ENCODE data around the gene GPR157.

The GPR157 gene

DNA sequence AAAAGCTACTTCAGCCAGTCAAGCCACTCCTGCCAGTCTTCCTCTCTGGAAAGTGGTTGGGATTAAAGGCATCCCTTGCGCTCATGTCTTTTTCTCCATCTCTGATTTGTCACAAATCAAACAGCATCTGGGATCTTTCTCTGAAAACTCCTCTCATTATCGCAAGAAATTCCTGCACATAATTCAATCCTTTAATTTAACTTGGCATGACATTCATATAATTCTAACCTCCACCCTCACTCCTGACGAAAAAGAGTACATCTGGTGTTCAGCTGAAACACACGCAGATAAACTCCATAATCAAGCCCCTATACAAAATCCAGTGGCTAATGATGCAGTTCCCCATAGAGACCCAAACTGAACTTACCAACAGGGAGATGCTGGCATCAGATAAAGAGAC lies 40.1 kb downstream of the GPR157 start:
- no peak for DNase-seq (ENCODE audit: low read depth in 1 of 2, low spot score in 1 of 2)

- DNase-seq (ENCODE audit: low read depth in 1 of 2, low spot score in 1 of 2), result no peak
Measured at GRCh38 chr1:9087411-9088125, 41.3 kb downstream of the GPR157 start.

GRCh38 chr1:9086796-9087195 lies 42.1 kb downstream of the GPR157 start:
- no peak for DNase-seq (ENCODE audit: low read depth in 1 of 2, low spot score in 1 of 2)

DNA sequence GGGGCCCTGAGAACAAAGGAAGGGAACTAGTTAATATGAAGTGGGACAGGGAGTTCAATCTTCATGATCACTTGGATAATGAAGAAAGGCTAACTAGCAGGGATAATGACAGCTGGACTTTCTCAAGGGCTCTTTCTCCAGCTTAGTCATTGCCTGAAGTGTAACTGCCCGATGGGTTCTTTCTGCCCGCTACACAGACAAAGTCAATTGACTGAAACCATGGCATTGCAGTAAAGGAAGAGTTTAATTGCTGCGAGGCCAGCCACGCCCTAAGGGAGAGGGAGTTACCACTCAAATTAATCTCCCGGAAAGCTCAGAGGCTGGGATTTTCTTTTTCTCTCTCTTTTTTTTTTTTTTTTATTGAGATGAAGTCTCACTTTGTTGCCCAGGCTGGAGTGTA lies 42.9 kb downstream of the GPR157 start:
- DNase-seq (ENCODE audit: low read depth in 1 of 2, low spot score in 1 of 2), result no peak

DNA sequence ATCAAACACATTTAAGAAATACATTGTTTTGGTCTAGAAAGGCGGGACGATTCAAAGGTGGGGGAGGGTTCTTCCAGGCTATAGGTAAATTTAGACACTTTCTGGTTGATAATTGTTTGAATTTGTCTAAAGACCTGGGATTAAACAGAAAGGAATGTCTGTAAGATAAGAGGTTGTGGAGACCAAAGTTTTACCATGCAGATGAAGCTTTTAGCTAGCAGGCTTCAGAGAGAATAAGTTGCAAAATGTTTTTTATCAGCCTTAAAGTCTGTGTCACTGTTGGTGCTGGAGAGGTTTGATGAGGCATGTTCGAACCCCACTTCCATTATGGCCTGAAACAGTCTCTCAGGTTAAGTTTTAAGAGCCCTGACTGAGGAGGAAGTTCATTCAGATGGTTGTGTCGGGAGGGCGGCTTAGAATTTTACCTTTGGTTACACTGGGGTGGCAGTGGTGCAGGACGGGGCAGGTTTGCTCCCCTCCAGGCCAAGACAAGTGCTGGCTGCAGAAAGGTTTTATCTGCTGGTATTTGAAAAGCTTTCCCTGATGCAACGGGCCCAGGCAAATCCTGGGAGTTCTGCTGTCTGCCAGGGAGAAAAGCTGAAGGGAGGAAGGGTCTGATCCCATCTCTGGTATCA lies 43.5 kb downstream of the GPR157 start:
- no peak for DNase-seq (ENCODE audit: low read depth in 1 of 2, low spot score in 1 of 2)

GRCh38 chr1:9084906-9085305 lies 44.0 kb downstream of the GPR157 start:
- no peak for DNase-seq (ENCODE audit: low read depth in 1 of 2, low spot score in 1 of 2)

DNA sequence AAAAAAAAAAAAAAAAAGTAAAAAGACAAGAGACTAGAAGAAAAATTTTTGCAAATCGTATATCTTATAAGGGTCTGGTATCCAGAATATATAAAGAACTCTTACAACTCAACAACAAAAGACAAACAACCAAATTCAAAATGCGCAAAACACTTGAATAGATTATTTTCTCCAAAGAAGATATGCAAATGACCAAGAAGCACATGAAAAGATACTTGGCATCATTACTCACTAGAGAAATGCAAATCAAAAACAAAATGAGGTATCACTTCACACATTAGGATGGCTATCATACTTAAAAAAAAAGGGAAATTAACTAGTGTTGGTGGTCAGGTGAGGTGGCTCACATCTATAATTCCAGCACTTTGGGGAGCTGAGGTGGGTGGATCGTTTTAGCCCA lies 47.4 kb downstream of the GPR157 start:
- DNase-seq (ENCODE audit: low read depth in 1 of 2, low spot score in 1 of 2), result no peak

- DNase-seq (ENCODE audit: low read depth in 1 of 2, low spot score in 1 of 2), result no peak
Measured at GRCh38 chr1:9080705-9081291, 48.1 kb downstream of the GPR157 start.

DNA sequence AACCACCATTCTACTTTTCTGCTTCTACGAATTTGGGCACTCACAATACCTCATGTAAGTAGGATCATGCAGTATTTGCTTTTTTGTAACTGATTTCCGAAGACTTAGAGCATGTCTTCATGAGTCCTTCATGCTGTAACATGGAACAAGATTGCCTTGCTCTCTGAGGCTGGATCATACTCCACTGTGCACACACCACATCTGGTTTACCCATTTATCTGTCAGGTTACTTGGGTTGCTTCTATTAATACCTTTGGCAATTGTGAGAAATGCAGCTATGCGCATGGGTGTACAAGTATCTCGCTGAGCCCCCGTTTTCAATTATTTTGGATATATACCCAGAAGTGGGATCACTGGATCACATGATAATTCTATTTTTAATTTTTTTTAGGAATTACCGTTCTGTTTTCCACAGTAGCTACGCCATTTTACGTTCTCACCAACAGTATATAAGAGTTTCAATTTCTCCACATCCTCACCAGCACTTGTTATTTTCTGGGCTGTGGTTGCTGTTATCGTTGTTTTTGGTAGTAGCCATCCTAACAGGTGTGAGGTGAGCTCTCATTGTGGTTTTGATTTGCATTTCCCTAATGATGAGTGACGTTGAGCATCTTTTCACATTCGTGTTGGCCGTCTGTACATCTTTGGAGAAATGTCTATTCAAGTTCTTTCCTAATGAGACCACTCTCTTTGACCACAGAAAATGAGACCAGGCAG lies 48.8 kb downstream of the GPR157 start:
- DNase-seq (ENCODE audit: low read depth in 1 of 2, low spot score in 1 of 2), result no peak

- no peak for DNase-seq (ENCODE audit: low read depth in 1 of 2, low spot score in 1 of 2)
Measured at GRCh38 chr1:9078752-9079500, 50.0 kb downstream of the GPR157 start.

DNA sequence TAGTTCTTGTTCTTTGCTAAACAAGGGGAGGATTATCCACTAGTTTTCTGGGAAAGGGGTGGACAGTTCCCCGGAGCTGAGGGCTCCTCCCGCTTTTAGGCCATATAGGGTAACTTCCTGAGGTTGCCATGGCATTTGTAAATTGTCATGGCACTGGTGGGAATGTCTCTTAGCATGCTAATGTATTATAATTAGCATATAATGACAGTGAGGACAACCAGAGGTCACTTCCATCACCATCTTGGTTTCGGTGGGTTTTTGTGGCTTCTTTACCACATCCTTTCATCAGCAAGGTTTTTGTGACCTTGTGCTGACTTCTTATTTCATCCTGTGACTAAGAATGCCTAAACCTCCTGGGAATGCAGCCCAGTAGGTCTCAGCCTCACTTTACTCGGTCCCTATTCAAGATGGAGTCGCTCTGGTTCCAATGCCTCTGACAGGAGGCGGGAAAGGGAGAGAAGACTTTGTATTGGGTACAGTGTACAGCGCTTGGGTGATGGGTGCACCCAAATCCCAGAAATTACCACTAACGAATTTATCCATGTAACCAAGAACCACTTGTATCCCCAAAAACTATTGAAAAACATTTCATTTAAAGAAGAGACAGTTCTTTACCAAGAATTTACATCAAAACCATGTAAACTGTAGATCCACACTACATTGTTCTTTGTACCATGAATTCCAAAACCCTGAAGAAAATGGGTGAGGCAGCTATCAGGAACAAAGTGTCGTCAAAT lies 50.7 kb downstream of the GPR157 start:
- DNase-seq (ENCODE audit: low read depth in 1 of 2, low spot score in 1 of 2), result no peak

DNA sequence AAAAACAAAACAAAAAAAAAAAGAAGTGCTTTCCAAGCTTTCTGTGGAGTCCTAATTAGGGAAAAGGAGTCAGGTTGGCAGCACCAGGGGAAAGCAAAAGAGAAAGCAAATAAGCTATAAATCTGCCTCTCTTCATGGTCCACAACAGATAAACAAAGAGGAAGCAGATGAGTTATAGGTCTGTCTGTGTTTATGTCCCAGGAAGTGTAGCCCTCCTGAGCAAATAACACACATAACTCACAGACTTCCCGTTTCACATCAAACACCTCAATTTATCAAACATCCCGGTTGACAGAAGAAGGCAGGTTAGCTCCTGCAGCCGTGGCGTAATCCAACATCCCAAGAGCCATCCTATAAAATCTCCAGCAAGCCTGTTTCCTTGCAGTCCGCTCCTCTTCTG lies 53.9 kb downstream of the GPR157 start:
- DNase-seq (ENCODE audit: low read depth in 1 of 2, low spot score in 1 of 2), result no peak

DNA sequence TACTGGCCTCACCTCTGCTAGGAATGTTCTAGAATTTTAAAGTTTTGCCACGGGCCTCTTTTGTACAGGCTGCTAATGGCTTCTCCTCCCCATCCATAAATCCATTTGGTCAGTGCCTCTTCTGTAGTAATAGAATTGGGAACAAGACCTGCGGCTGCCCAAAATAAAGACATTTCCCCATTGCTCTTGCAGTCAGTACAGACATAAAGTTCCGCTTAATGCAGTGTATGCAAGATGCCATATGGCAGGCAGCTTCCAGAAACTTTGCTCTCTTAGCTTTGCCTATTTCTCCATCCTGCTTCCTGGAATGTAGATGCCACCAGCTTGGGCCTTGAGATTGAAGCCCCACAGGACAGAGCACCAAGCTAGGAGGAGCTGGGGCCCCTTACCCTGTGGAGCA lies 55.8 kb downstream of the GPR157 start:
- DNase-seq (ENCODE audit: low read depth in 1 of 2, low spot score in 1 of 2), result no peak

GRCh38 chr1:9071554-9072235 lies 57.2 kb downstream of the GPR157 start:
- DNase-seq (ENCODE audit: low read depth in 1 of 2, low spot score in 1 of 2), result no peak

GRCh38 chr1:9070486-9070885 lies 58.4 kb downstream of the GPR157 start:
- DNase-seq (ENCODE audit: low read depth in 1 of 2, low spot score in 1 of 2), result no peak

GRCh38 chr1:9069326-9070100 lies 59.4 kb downstream of the GPR157 start, which contains the start of gene SLC2A5:
Gene SLC2A5 (minus strand): TSS chr1:9069635. CDS start chr1:9069536, 99 bp downstream.
- DNase-seq (ENCODE audit: low read depth in 1 of 2, low spot score in 1 of 2), result no peak

- no peak for DNase-seq (ENCODE audit: low read depth in 1 of 2, low spot score in 1 of 2)
Measured at GRCh38 chr1:9068981-9069325, 59.9 kb downstream of the GPR157 start.

- DNase-seq (ENCODE audit: low read depth in 1 of 2, low spot score in 1 of 2), result no peak
Measured at GRCh38 chr1:9066945-9067807, 61.7 kb downstream of the GPR157 start.
